Endothelial cell of umbilical vein (primary cell): ENCODE results near the gene CEMIP. TPM values are rescaled to one million over a fixed set of nuclear protein-coding genes. Genes with fewer than 3 reads are reported as not detected.

Source experiments
- BruUV-seq: library from RNA; stranded (reverse); fragments of 400-500 nt; replicated peaks from 2 replicates; lab custom pipeline; 2021; lab: Mats Ljungman, UMichigan
- CTCF ChIA-PET: fragments of 300-600, 350-600 bp; sonication (Branson Sonifier 250); formaldehyde crosslinking; loops from one replicate; lab custom pipeline; 2021; ENCODE audit warnings: antibody characterized with exemption, inconsistent platforms; lab: Charles Lee
- POLR2A ChIA-PET: fragments of 300-600, 350-600 bp; sonication (Branson Sonifier 250); formaldehyde crosslinking; loops from one replicate; lab custom pipeline; 2021; ENCODE audit warnings: antibody characterized with exemption, inconsistent platforms; lab: Charles Lee
- DNase-seq: peaks from one replicate; pipeline ENCODE4 v3.0.0-alpha.2; 2011; ENCODE audit warnings: low read depth, low spot score
- FAIRE-seq: peaks from 2 replicates; lab custom pipeline; 2011; peaks lifted over from hg19 to GRCh38; lab: Jason Lieb, UNC
- H2AFZ ChIP-seq: 2 replicates; pipeline ENCODE4 v1.6.0; 2012; ENCODE audit warnings: low read depth, low read length, control low read depth, inconsistent platforms
- H3K27ac ChIP-seq: 2 replicates; pipeline ENCODE4 v1.5.1; 2011; ENCODE audit warnings: low read depth, mild to moderate bottlenecking, control low read depth, low read length, moderate library complexity; ENCODE audit not compliant: insufficient read depth
- H3K27me3 ChIP-seq, 2 experiments: 2 replicates each; pipeline versions ENCODE4 v1.6.0 to v1.6.1; 2011; ENCODE audit warnings: low read length in 2 of 2, mixed read lengths in 1 of 2; ENCODE audit not compliant: control insufficient read depth in 2 of 2, insufficient read depth in 2 of 2
- H3K36me3 ChIP-seq, 2 experiments: 2 replicates in 1 of 2; 3 replicates in 1 of 2; pipeline ENCODE4 v1.5.1; 2011; ENCODE audit warnings: low read length in 2 of 2, mild to moderate bottlenecking in 1 of 2, moderate library complexity in 1 of 2; ENCODE audit not compliant: control insufficient read depth in 2 of 2, insufficient read depth in 2 of 2; ENCODE audit errors: extremely low read depth in 1 of 2
- H3K4me1 ChIP-seq: 3 replicates; pipeline ENCODE4 v1.5.1; 2011; ENCODE audit warnings: mild to moderate bottlenecking, low read length; ENCODE audit not compliant: control insufficient read depth, insufficient read depth; ENCODE audit errors: extremely low read depth
- H3K4me2 ChIP-seq: 2 replicates; pipeline ENCODE4 v1.6.1; 2011; ENCODE audit warnings: low read length, control low read depth, mixed read lengths; ENCODE audit not compliant: insufficient read depth
- H3K4me3 ChIP-seq, 3 experiments: fragments of 200-600 bp in 1 of 3; sonication (generic), shearing (Covaris generic) in 1 of 3; replicated peaks in 1 of 3; 2 replicates each; pipeline ENCODE4 v1.5.1; 2011 to 2016; ENCODE audit warnings: control low read depth in 3 of 3, low read length in 3 of 3, mild to moderate bottlenecking in 2 of 3, inconsistent platforms in 1 of 3, low read depth in 1 of 3, moderate library complexity in 1 of 3; ENCODE audit not compliant: insufficient read depth in 1 of 3
- H3K79me2 ChIP-seq: 2 replicates; pipeline ENCODE4 v1.6.0; 2012; ENCODE audit warnings: low read length, inconsistent platforms; ENCODE audit not compliant: control insufficient read depth, insufficient read depth
- H3K9ac ChIP-seq: replicated peaks from 2 replicates; pipeline ENCODE3; 2011; ENCODE audit warnings: low read length, control low read depth; ENCODE audit not compliant: insufficient read depth; ENCODE audit errors: extremely low read depth
- H3K9me1 ChIP-seq: replicated peaks from 3 replicates; pipeline ENCODE4 v1.6.0; 2011; ENCODE audit warnings: mild to moderate bottlenecking, low read length; ENCODE audit not compliant: control insufficient read depth, insufficient read depth; ENCODE audit errors: extremely low read depth
- H3K9me3 ChIP-seq: replicated peaks from 2 replicates; pipeline ENCODE4 v1.5.1; 2012; ENCODE audit warnings: low read length, inconsistent platforms; ENCODE audit not compliant: control insufficient read depth, insufficient read depth
- H4K20me1 ChIP-seq: replicated peaks from 2 replicates; pipeline ENCODE3; 2011; ENCODE audit warnings: mild to moderate bottlenecking, low read length; ENCODE audit not compliant: control insufficient read depth, insufficient read depth; ENCODE audit errors: extremely low read depth
- CTCF ChIP-seq, 2 donors: IDR thresholded peaks; 1 replicate in 1 of 2; 2 replicates in 1 of 2; pipeline ENCODE4 v1.5.1; 2011; ENCODE audit warnings: low read length in 2 of 2, mild to moderate bottlenecking in 2 of 2, moderate library complexity in 2 of 2, control low read depth in 1 of 2, inconsistent platforms in 1 of 2, low read depth in 1 of 2; ENCODE audit not compliant: insufficient read depth in 1 of 2; ENCODE audit errors: extremely low read depth in 1 of 2
- EZH2 ChIP-seq: IDR thresholded peaks from 2 replicates; pipeline ENCODE4 v1.6.1; 2012; ENCODE audit warnings: borderline replicate concordance, low read depth, mild to moderate bottlenecking, moderate library complexity, low read length, inconsistent platforms; ENCODE audit not compliant: severe bottlenecking
- FOS ChIP-seq: IDR thresholded peaks from 2 replicates; pipeline ENCODE4 v1.6.1; 2011; ENCODE audit warnings: mild to moderate bottlenecking, low read length, moderate library complexity, borderline replicate concordance; ENCODE audit not compliant: insufficient read depth
- GATA2 ChIP-seq: IDR thresholded peaks from 2 replicates; pipeline ENCODE4 v1.7.0; 2011; ENCODE audit warnings: low read depth, mild to moderate bottlenecking, moderate library complexity, mixed read lengths, low read length; ENCODE audit not compliant: insufficient read length, insufficient read depth
- JUN ChIP-seq: IDR thresholded peaks from 2 replicates; pipeline ENCODE4 v1.6.1; 2011; ENCODE audit warnings: borderline replicate concordance, low read depth; ENCODE audit not compliant: insufficient read length, insufficient read depth
- MAX ChIP-seq: IDR thresholded peaks from 2 replicates; pipeline ENCODE4 v1.6.1; 2011; ENCODE audit not compliant: insufficient read depth, insufficient read length
- MYC ChIP-seq: IDR thresholded peaks from one replicate; pipeline ENCODE4 v1.6.1; 2011; ENCODE audit warnings: mild to moderate bottlenecking, low read depth, low read length
- POLR2A ChIP-seq: IDR thresholded peaks from 2 replicates; pipeline ENCODE4 v1.6.1; 2012; ENCODE audit warnings: low read depth, mild to moderate bottlenecking, control low read depth, low read length
- POLR2AphosphoS5 ChIP-seq: IDR thresholded peaks from 2 replicates; pipeline ENCODE4 v1.6.1; 2012; ENCODE audit warnings: low read depth, mild to moderate bottlenecking, control low read depth, low read length, moderate library complexity; ENCODE audit not compliant: insufficient read depth
- dilution Hi-C: fragments of 300-500 bp; cut with MboI; formaldehyde crosslinking; loops from one replicate; pipeline ENCODE4 v1.15.0; 2019; ENCODE audit warnings: low sequenced_read_pairs; ENCODE audit not compliant: extremely low pct_ligation_motif_present
- intact Hi-C: fragments of 100-400 bp; cut with micrococcal nuclease; formaldehyde crosslinking; loops from one replicate; pipeline ENCODE4 v1.10.0; 2022
- polyA plus RNA-seq, 4 experiments: library from polyadenylated mRNA; depleted of rRNA in 3 of 4; stranded (reverse) in 3 of 4; unstranded in 1 of 4; fragments of >200 nt; gene quantifications; 2 replicates each; pipeline versions ENCODE4 v1.2.1 to v1.2.3, GENCODE V29; 2011 to 2012; ENCODE audit warnings: missing spikeins in 1 of 4
- total RNA-seq: library from RNA; stranded (reverse); gene quantifications from 2 replicates; pipeline ENCODE4 v1.2.3, GENCODE V29; 2021

CEMIP gene
- total and polyA plus RNA-seq, 2 donors (not counting 3 experiments of a cell fraction or from before 2014, with no cell fraction given): 0.01 TPM; not detected in 1

DNA sequence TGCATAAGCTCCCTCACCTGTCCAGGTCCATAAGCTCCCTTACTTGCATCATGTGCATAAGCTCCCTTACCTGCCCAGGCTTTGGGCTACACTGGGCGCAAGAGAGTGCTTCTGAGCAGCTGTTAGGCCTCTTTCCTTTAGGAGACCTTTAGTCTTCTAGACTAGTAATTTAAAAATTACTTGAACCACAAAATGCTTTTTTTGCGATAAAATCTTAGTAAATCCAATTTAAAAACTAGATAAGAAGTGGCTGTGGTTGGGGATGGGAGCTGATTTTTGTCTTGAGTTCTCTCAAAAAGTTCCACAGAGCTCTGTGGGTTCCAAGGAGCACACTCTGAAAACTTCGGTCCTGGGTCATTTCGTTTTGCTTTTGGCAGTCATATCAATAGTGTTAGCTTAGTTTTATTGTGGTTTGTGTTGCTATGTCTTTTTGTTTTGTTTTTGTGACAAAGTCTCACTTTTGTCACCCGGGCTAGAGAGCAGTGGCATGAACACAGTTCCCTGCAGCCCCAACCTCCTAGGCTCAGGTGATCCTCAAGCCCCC, 6.7 kb downstream of the CEMIP start:
- Histone ChIP-seq H3K4me2 (no peak overlapping the region), H3K79me2 (no peaks in the 10 kb centered on the region), H3K9me1 (no peaks in the 10 kb centered on the region), H2AFZ (no peak overlapping the region), H3K36me3 (no peaks in the 10 kb centered on the region), H4K20me1 (no peaks in the 10 kb centered on the region), H3K4me1 (no peaks in the 10 kb centered on the region), H3K9me3 (no peaks in the 10 kb centered on the region), H3K4me3 (no peak overlapping the region), H3K27ac (no peak overlapping the region), H3K9ac (no peak overlapping the region), H3K27me3 (peaks cover under 1 to 12% of the 10 kb centered on the region in 2 experiments)
- TF ChIP-seq POLR2AphosphoS5 (no peak), EZH2 (no peak), FOS (no peak), MYC (no peak), POLR2A (no peak), MAX (no peak), GATA2 (no peak), CTCF (IDR thresholded peaks at IDR 0.05; ENCODE audit: extremely low read depth in 1 of 2, insufficient read depth in 1 of 2, low read depth in 1 of 2, low read length in 2 of 2) (no peak), JUN (no peak)
- dilution Hi-C loops (no loop called here), intact Hi-C loops (no loop called here)
- ChIA-PET POLR2A (no interaction called here), CTCF (interaction anchor here (0.9 to 3.6 kb wide), 5 partner anchors 9 to 480 kb away, joined by 3 to 28 read pairs (median 6); no protein-coding TSS in a partner anchor)
- DNase-seq: no peak
- FAIRE-seq: no peak
- no TSS peak for BruUV-seq
